C4-2B (cell line): ENCODE results near the gene GSAP.
"Not testable (repeated sequence)": the region's sequence is repeated elsewhere in the genome, so short reads cannot be mapped to it uniquely, and the experiment has no call there.

ENCODE experiments used
- H3K27ac ChIP-seq: fragments of 450-650 bp; 2 replicates; pipeline ENCODE4 v1.5.1; 2017
- CTCF ChIP-seq: fragments of 450-650 bp; conservative IDR thresholded peaks from 2 replicates; pipeline ENCODE4 v1.5.1; 2017; ENCODE audit warnings: mild to moderate bottlenecking
- ZFX ChIP-seq: fragments of 450-650 bp; IDR thresholded peaks from 2 replicates; pipeline ENCODE4 v1.6.1; 2017

The GSAP gene

GRCh38 chr7:77338883-77339629 is 77.1 kb downstream of the GSAP start:
- H3K27ac ChIP-seq, result no peak overlapping the region
- TF ChIP-seq ZFX (no peak), CTCF (no peak)

- no peak overlapping the region for H3K27ac ChIP-seq
- TF ChIP-seq ZFX (no peak), CTCF (no peak)
Measured at GRCh38 chr7:77338260-77338659, 77.9 kb downstream of the GSAP start.

- TF ChIP-seq ZFX (no peak), CTCF (no peak)
- no peak overlapping the region for H3K27ac ChIP-seq
Measured at GRCh38 chr7:77337456-77337990, 78.6 kb downstream of the GSAP start.

GRCh38 chr7:77335581-77335980 is 80.6 kb downstream of the GSAP start:
- H3K27ac ChIP-seq, result no peak overlapping the region
- no peak for TF ChIP-seq CTCF
- no peak for TF ChIP-seq ZFX

GRCh38 chr7:77334039-77334438 is 82.1 kb downstream of the GSAP start:
- H3K27ac ChIP-seq, result not testable (repeated sequence)

- no peak overlapping the region for H3K27ac ChIP-seq
- TF ChIP-seq CTCF (peak; percentile 92), ZFX (no peak)
Measured at GRCh38 chr7:77331938-77332695, 84.0 kb downstream of the GSAP start.

GRCh38 chr7:77330169-77330882 is 85.8 kb downstream of the GSAP start:
- H3K27ac ChIP-seq, result no peak overlapping the region
- TF ChIP-seq CTCF, result no peak
- no peak for TF ChIP-seq ZFX
